Uterus (tissue), 4 donors: ENCODE results near the gene CORO7. TPM values are rescaled to one million over a fixed set of nuclear protein-coding genes. Genes with fewer than 3 reads are reported as not detected.
"Not testable (repeated sequence)": the region's sequence is repeated elsewhere in the genome, so short reads cannot be mapped to it uniquely, and the experiment has no call there.

ENCODE experiments used
- DNase-seq, 2 donors: peaks; one replicate each; pipeline ENCODE4 v3.0.0-alpha.2; 2019 to 2020
- H3K27ac ChIP-seq, 2 donors: fragments of 200-600 bp; sonication (generic); 1 replicate in 1 of 2; 2 replicates in 1 of 2; pipeline ENCODE4 v1.5.1; 2016 to 2018
- H3K27me3 ChIP-seq, 2 donors: fragments of 200-600 bp; sonication (generic); one replicate each; pipeline ENCODE4 v1.5.1; 2018 to 2019; ENCODE audit warnings: control low read depth in 1 of 2
- H3K36me3 ChIP-seq, 2 donors: fragments of 200-600 bp; sonication (generic); one replicate each; pipeline ENCODE4 v1.5.1; 2019; ENCODE audit warnings: control low read depth in 1 of 2
- H3K4me1 ChIP-seq, 2 donors: fragments of 200-600 bp; sonication (generic); one replicate each; pipeline ENCODE4 v1.5.1; 2018 to 2019; ENCODE audit warnings: control low read depth in 1 of 2
- H3K4me3 ChIP-seq, 2 donors: fragments of 200-600 bp; sonication (generic); 1 replicate in 1 of 2; 2 replicates in 1 of 2; pipeline ENCODE4 v1.5.1; 2018 to 2019; ENCODE audit warnings: mild to moderate bottlenecking in 1 of 2
- H3K9me3 ChIP-seq, 2 donors: fragments of 200-600 bp; sonication (generic); one replicate each; pipeline ENCODE4 v1.5.1; 2019; ENCODE audit warnings: control low read depth in 1 of 2
- CTCF ChIP-seq, 4 experiments: fragments of 200-600 bp in 2 of 4; fragments of 450-650 bp in 2 of 4; sonication (generic) in 2 of 4; IDR thresholded peaks; one replicate each; pipeline ENCODE4 v1.5.1; 2016 to 2019; ENCODE audit warnings: antibody characterized with exemption in 4 of 4, mild to moderate bottlenecking in 2 of 4, moderate library complexity in 1 of 4
- POLR2A ChIP-seq, 2 donors: fragments of 450-650 bp; IDR thresholded peaks; one replicate each; pipeline ENCODE4 v1.6.1; 2016; ENCODE audit warnings: antibody characterized with exemption in 2 of 2, mild to moderate bottlenecking in 1 of 2, moderate library complexity in 1 of 2
- intact Hi-C: fragments of 100-400 bp; cut with DNase I; formaldehyde crosslinking; loops from one replicate; pipeline ENCODE4 v1.15.1; 2023; ENCODE audit warnings: low total_unique reads
- total RNA-seq, 4 donors: library from RNA; depleted of rRNA in 3 of 4; stranded (reverse); fragments of >200 nt in 3 of 4; gene quantifications; one replicate each; pipeline versions ENCODE4 v1.1.0 to v1.2.4, GENCODE V29; 2014 to 2023
- donor health status: DM: yes; HTN: yes; CAD: no.

Gene CORO7
- total RNA-seq, 4 donors from 2014 or later: 13.8 to 52.1 (median 30.0) TPM

DNA sequence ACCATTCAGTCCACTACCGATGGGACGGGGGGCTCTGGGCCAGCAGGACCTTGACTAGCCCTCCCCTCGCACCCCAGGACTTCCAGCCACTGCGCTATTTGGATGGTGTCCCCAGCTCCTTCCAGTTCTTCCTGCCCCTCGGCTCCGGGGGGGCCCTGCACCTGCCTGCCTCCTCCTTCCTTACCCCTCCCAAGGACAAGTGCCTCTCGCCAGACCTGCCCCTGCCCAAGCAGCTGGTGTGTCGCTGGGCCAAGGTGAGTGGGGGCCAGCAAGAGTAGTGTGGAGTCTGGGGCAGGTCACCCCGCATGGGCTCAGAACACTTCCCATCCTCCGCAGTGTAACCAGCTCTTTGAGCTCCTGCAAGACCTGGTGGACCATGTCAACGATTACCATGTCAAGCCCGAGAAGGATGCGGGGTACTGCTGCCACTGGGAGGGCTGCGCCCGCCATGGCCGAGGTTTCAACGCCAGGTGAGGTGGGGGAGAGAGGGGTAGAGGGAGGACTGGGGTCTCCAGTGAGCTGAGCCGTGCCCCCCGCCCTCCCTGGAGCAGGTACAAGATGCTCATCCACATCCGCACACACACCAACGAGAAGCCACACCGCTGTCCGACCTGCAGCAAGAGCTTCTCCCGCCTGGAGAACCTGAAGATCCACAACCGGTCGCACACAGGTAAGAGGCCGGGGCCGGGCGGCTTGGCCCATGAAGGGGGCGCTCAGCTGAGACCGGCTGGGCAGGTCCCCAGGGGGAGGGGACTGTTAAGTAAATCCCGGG, 81.5 kb downstream of the CORO7 start:
- TF ChIP-seq POLR2A (IDR thresholded peaks at IDR 0.05) (no peak), CTCF (IDR thresholded peaks at IDR 0.05) (no peak)
- Histone ChIP-seq H3K9me3 (no peaks in the 10 kb centered on the region), H3K36me3 (no peaks in the 10 kb centered on the region), H3K4me3 (no peak overlapping the region), H3K27ac (no peak overlapping the region), H3K27me3 (no peaks in the 10 kb centered on the region), H3K4me1 (peaks cover 0 to 10% of the 10 kb centered on the region in 2 donors)
- intact Hi-C loops: no loop called here
- no peak for DNase-seq

DNA sequence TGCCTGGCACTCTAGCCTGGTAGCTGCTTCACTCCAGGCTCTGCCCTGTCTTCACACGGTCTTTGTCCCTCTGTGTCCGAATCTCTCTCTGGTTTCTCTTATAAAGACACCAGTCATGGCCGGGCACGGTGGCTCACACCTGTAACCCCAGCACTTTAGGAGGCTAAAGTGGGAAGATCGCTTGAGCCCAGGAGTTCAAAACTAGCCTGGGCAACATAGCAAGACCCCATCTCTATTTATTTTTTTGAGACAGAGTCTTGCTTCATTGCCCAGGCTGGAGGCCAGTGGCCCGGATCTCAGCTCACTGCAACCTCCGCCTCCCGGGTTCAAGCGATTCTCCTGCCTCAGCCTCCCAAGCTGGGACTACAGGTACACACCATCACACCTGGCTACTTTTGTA, 82.7 kb downstream of the CORO7 start:
- H3K4me3 ChIP-seq, H3K9me3 ChIP-seq, H3K27me3 ChIP-seq, DNase-seq, H3K36me3 ChIP-seq, H3K27ac ChIP-seq, intact Hi-C loops: not testable (repeated sequence)
- H3K4me1 ChIP-seq: peaks cover 0 to 13% of the 10 kb centered on the region in 2 donors

DNA sequence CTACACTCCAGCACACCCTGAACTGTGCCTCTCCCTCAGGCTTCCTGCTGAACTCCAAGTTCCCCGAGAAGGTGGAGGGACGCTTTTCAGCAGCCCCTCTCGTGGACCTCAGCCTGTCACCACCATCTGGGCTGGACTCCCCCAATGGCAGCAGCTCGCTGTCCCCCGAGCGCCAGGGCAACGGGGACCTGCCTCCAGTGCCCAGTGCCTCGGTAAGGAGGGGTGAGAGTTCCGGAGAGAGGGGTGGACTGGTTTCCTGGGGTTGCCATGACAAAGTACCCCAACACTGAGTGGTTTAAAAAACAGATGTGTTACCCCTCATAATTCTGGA, 83.1 kb downstream of the CORO7 start:
- DNase-seq: no peak
- Histone ChIP-seq H3K27ac (no peak overlapping the region), H3K9me3 (no peaks in the 10 kb centered on the region), H3K27me3 (no peaks in the 10 kb centered on the region), H3K4me3 (no peak overlapping the region), H3K36me3 (no peaks in the 10 kb centered on the region), H3K4me1 (peaks cover 0 to 17% of the 10 kb centered on the region in 2 donors)
- TF ChIP-seq CTCF (IDR thresholded peaks at IDR 0.05) (no peak), POLR2A (IDR thresholded peaks at IDR 0.05) (no peak)
- intact Hi-C loops: no loop called here

DNA sequence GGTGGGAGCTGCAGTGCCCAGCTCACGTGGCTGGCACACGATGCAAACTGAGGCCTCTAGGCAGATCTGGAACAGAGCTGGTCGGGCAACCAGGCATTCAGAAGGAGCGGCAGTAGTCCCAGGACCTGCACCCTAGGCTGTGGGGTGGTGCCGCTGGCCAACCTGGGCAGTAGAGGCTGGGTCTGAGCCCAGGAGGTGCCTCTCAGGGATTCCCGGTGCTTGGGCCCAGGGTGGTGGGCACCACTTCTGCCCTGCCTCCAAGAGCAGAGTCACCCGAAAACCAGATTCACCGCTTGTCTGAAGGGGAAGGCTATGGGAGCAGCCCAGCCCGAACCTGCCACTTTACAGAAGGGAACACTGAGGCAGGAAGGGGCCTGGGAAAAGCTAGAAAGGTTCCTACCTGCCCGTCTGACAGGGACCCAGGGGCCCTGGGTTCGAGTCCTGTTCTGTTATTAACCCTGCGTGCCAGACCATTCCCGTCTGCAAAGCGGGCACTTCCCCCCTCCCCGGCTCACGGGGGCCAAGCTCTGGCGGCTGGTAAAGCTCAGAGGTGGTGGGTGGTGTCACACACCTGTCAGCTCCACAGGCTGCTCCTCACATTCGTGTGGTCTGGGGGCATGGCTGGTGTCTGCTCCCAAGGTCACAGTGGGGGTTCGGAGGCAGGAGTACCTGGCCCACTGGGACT, 83.6 kb downstream of the CORO7 start:
- peaks cover 0 to 20% of the 10 kb centered on the region in 2 donors for H3K4me1 ChIP-seq
- no peaks in the 10 kb centered on the region for H3K27me3 ChIP-seq
- H3K9me3 ChIP-seq: no peaks in the 10 kb centered on the region
- H3K27ac ChIP-seq: no peak overlapping the region
- DNase-seq: no peak
- no peak for TF ChIP-seq POLR2A (IDR thresholded peaks at IDR 0.05)
- no peak for TF ChIP-seq CTCF (IDR thresholded peaks at IDR 0.05)
- no peak overlapping the region for H3K4me3 ChIP-seq
- H3K36me3 ChIP-seq: no peaks in the 10 kb centered on the region
- intact Hi-C loops: no loop called here

DNA sequence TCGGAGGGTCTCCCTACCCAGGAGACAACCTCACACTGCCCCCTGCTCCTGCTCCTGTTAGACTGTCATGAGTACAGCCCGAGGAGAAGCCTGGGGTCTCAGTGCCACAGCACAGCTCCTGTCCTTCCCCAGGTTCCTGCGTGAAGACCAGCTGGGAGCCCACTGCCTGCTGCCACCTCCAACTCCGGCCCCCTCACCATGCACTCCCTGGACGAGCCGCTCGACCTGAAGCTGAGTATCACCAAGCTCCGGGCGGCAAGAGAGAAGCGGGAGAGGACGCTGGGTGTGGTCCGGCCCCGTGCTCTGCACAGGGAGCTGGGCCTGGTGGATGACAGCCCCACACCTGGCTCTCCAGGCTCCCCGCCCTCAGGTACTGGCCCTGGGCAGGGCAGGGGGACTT, 84.3 kb downstream of the CORO7 start:
- no peak for DNase-seq

More for the DNA sequence above, 84.3 kb downstream of the CORO7 start:
- no peaks in the 10 kb centered on the region for H3K27me3 ChIP-seq
- TF ChIP-seq POLR2A (IDR thresholded peaks at IDR 0.05) (no peak), CTCF (IDR thresholded peaks at IDR 0.05) (no peak)
- H3K4me3 ChIP-seq: no peak overlapping the region
- peaks cover 0 to 26% of the 10 kb centered on the region in 2 donors for H3K4me1 ChIP-seq
- no peak overlapping the region for H3K27ac ChIP-seq
- no peaks in the 10 kb centered on the region for H3K9me3 ChIP-seq
- intact Hi-C loops: no loop called here
- H3K36me3 ChIP-seq: no peaks in the 10 kb centered on the region
